T-helper 2 cell treated with Interferon-gamma antibody and Interleukin-4, amounts not matched to agents 100 ng/mL and 5 ng/mL, for 36 hours (primary cell): ENCODE measurements around the gene MSI2. TPM values are rescaled to one million over a fixed set of nuclear protein-coding genes. Genes with fewer than 3 reads are reported as not detected.

Source experiments
- intact Hi-C: fragments of 100-400 bp; cut with micrococcal nuclease; formaldehyde crosslinking; loops from one replicate; pipeline ENCODE4 v1.15.1; 2023
- total RNA-seq: library from RNA; stranded (reverse); gene quantifications from 2 replicates; pipeline ENCODE4 v1.2.3, GENCODE V29; 2022

Gene MSI2
- total RNA-seq, 1 donor from 2014 or later = 140 TPM

- intact Hi-C loops = loop anchor here (10.0 kb wide), 1 partner anchor 290 kb away; no protein-coding TSS in a partner anchor
These were observed 278.5 kb downstream of the MSI2 start for GRCh38 chr17:57534863-57535248.

GRCh38 chr17:57535249-57535966 lies 279.1 kb downstream of the MSI2 start:
- intact Hi-C loops = loop anchor here (10.0 kb wide), 1 partner anchor 291 kb away; no protein-coding TSS in a partner anchor

- intact Hi-C loops = loop anchor here (10.0 kb wide), 1 partner anchor 291 kb away; no protein-coding TSS in a partner anchor
These were observed 280.0 kb downstream of the MSI2 start for GRCh38 chr17:57536289-57536688.

DNA sequence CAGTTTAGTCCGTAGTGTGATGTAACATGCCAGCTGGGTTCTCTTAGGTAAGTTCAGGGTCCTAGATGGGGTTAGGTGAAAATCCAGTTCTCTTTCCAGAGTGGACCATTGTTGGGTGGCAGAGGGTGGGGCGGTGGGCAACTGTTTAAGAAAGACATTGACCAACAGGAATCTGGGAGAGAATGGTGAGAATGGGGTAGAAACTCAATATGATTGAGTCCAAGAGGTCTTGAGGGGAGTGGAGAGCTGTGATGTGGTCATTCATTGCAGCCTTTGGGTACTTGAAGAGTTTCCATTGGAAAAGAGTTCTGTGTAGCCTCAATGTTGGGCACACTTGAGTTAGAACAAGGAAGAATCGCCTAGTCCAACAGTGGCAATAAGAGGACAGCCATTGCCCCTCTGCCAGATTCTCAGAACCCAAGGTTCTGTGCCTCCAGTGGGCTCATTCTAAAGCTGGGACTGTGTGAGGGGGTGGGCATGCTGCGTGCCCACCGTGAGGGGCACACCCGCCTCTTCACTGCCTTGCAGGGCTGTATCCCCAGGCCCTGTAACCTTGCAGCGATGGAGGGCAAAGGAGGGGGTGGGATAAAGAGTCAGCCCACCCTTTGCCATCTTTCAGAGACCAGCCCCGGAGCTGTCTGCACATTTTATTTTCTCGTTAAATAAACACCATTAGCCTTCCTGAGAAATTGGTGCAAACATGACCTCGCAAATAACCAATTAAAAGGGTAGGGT lies 280.6 kb downstream of the MSI2 start:
- intact Hi-C loops = loop anchor here (10.0 kb wide), 1 partner anchor 292 kb away; no protein-coding TSS in a partner anchor

DNA sequence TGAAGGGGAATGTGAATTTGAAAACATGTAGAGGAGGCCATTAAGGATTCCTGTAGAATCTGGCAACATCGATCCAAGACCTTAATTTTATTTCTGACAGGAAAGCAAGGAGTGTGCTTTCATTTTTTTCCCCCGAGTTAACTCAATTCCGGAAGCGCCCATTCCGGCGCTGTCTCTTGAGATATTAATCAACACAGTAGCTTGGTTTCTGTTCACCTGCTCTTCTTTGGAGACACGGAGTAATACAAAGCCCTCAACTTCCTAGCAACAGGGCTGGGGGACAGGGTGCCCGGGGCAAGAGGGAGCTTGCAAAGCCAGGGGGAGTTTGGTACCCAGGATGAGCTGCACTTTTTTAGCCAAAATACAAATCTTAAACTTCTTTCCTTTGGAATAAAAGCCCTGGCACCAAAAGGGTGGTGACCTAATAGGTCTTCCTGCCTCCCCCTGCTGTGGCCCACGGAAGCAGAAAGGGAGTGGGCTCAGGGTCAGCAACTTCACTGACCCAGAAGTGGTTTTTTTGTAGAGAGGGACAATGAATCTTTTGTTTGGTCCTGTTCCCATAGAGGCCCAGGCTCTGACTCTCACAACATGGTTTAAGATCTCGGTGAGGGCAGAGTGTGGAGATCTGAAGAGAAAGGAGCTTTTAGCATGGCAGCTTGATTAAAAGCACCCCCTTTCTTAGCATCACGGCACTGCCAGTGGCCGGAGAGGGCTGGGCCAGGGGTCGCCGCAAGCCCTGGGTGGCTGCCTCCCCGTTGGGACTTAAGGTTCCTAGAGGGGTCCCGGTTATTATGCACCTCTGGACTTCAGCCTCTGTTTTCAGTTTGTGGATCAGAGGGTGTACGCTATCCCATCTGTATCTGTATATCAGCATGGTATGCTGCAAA lies 281.4 kb downstream of the MSI2 start:
- intact Hi-C loops = loop anchor here (10.0 kb wide), 1 partner anchor 293 kb away; no protein-coding TSS in a partner anchor

GRCh38 chr17:57538736-57539456 lies 282.6 kb downstream of the MSI2 start:
- intact Hi-C loops = loop anchor here (10.0 kb wide), 1 partner anchor 294 kb away; no protein-coding TSS in a partner anchor

- intact Hi-C loops = loop anchor here (10.0 kb wide), 1 partner anchor 295 kb away; no protein-coding TSS in a partner anchor
These were observed 283.4 kb downstream of the MSI2 start for GRCh38 chr17:57539529-57540301.

DNA sequence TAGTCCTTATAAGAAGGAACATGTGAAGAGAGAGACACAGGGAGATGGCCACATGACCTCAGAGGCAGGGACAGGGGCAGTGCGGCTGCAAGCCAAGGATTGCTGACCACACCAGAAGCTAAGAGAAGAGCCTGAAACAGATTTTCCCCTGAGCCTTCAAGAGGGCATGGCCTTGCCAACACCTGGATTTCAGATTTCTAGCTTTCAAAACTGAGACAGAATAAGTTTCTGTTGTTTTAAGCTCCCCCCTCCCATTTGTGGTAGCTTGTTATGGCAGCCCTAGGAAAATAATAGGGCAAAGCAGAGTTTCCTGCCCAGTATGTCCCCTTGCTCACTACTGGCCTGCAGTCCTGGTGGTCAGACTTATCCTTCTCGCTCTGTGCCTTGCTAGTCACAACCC lies 284.3 kb downstream of the MSI2 start:
- intact Hi-C loops = no loop called here

DNA sequence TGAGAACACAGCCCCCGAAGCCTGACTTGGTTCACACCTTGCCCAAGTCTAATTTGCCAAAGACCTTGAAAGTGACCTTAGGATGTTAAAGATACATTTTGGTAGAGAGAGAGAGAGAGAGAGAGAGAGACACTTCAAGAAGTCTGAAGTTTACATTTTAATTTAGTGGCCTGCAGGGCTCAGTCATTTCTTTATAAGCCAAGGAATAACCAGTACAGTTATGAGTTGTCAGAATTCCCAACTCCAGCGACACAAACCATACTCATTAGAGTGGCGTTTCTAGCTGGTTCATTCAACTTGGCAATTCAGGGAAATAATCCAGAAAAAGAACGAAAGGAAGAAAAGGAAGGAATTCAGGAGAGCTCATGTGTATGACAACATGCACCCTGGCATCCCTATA lies 284.7 kb downstream of the MSI2 start:
- intact Hi-C loops = no loop called here

DNA sequence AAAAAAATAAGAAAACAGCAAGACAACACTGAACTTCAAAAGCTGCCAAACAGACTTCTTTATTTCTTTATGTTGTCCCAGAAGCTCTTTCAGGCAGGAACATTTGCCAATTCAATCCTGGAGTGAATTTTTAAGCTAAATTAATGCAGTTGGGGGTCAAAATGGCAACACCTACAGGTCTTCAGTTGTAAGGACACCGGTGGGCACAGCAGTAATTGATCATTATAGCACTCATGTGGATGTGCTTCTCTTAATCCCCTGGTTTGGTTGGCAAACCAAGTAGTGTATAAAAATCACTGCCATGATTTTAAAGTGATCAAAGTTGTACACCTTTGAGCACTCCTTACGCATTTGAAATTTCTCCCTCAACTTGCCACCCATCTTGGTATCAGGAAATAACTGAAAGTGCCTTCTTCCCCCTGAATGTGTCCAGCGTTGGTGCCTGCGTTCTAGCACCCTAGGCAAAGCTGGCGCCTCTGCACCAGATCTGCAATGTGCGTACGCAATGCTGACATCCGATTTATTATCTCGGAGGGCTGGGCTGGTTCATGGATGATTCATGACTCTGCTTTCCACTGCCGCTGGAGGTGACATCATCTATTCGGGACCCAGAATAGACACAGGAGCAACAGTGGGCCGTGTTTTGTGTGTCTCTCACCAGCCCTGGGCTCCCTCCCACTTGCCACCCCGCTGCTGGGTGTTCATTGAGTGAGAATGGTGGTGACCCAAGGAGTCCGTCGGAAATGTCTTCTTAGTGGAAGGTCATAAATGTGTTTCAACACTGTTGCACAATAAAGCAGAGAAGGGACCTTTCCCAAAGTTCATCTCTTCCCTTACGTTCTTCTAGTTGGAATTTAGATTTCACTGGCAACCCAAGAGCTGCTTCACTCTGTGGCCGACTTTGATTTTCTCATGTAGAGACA lies 285.4 kb downstream of the MSI2 start:
- intact Hi-C loops = no loop called here

DNA sequence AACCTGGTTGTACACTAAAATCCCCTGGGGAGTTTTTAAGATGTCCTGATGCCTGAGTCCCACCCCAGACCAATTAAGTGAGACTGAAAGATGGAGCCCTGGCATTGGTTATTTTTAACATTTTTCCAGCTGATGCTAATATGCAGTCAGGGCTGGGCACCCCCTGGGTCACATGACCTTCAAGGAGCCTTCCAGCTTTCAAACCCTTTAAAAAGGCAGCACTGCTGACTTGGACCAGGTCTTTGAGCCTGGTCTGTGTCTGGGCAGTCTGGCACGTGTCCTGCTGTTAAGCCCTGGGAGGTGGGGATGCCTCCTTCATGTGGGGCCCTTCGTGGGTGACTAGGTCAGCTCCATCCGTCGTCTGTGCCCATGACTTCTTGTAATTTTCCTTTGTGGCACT lies 286.2 kb downstream of the MSI2 start:
- intact Hi-C loops = no loop called here

DNA sequence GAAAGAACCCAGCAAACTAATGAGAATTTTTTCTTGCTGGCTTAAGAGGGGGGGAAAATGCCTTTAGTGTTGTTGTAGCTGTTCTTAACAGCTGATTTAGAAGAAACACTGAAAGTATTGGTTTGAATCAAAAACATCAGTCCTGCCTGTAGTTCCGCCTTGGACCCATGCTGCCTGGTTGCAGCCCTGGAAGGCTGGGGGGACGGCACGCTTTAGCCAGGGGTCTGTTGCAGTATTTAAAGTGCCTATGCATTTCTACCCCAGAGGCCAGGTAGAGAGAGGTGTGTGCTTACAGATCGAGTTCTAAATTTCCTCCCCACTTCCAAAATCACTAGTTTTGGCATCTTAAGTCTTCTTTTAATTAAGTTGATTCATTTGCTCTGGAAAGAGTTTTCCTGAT lies 286.9 kb downstream of the MSI2 start:
- intact Hi-C loops = no loop called here

DNA sequence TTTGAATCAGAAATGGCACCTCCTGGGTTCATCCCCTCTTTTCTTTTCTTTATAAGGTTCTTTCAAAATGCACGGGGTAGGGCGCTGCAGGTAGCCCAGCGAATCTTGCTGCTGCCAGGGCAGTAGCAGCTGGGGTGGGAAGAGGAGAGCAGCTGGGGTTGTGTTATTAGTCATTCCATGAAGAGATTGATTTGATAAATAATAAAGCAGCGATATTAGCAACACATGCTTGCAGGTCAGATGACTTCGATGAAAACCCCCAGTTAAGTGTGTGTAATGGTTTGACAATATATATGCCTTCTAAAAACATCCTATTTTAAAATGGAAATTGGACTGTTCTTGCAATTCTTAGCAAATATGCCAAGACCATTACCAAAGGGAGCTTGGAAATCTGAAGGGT lies 288.1 kb downstream of the MSI2 start:
- intact Hi-C loops = no loop called here

DNA sequence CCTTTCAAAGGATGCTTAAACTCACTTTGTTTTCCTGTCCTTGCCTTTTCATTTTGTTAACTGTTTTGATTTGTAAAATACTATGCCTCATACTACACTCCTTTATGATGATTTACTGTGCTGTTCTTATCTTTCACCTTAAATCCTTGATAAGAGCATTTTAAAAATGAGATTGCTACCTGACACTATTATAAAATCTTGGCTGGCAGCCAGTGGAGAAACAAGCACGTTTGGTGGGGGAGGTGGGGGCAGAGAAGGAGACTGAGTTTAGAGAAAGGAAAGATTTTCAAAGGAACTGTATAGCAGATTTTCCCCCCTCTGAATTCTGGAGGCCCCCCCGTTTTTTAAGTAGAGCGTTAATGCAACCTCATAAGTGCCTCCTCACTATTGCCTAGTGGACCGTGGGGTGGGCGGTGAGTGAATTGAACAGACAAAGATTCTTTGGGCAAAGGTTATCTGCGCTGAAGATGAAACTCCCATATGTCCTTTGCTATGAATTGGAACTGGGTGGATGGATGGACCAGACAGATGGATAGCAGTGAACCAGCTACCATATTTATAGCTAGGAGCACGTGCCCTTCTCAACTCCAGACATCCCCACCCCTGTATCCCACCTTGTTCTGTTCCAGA lies 288.6 kb downstream of the MSI2 start:
- intact Hi-C loops = no loop called here

GRCh38 chr17:57545731-57546342 lies 289.5 kb downstream of the MSI2 start:
- intact Hi-C loops = no loop called here

- intact Hi-C loops = no loop called here
These were observed 292.4 kb downstream of the MSI2 start for GRCh38 chr17:57548421-57549410.

DNA sequence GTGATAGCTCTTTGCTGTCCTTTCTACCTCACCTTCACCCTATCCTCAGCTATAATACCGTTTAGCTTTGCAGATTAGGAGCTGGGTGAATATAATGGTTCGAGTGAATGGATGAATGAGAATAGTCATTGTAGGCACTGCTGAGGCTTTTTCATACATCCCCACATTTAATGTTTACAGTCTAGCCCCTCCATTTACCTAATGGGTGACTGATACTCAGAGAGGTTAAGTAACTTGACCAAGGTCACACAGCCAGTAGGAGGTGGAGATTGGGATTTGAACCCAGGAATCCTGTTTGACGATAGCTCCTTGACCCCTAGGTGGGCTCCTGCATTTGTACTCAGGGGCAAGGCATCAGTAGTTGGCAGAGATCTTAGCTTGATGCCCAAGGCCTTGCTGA lies 293.1 kb downstream of the MSI2 start:
- intact Hi-C loops = no loop called here
